ENCODE results near the gene TIMM10B.
A peak's percentile ranks its signal among the peaks of the same experiment; 100 is the strongest.

TIMM10B gene

DNA sequence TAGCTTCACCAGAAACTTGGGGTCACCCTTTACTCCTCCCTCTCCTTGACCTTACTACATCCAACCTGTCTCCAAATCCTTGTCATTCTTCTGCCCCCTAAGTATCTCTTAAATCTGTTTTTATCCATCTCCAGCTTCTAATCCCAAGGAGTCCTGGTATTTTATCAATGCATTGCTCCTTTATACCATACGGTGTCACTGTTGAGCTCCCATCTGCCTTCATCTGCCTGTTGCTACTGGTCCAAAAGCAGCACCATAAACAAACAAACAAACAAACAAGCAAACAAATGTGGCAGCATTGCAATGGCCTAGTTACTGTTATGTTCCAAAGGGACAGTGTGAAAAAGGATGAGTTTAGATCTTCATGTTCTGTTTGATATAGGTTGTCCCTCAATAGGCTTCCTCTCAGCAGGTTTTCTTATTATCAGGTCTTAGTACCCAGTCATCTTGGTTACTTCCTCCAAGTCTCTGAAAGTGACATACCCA is 50.0 kb downstream of the TIMM10B start:
- no peaks in the 10 kb centered on the region for H3K4me1 ChIP-seq (ENCODE audit: control insufficient read depth, insufficient read depth, low read depth, low read length)
- no peak overlapping the region for H3K14ac ChIP-seq (ENCODE audit: low read length in 2 of 2)
- no peaks in the 10 kb centered on the region for H3K27me3 ChIP-seq (ENCODE audit: control insufficient read depth in 1 of 2, insufficient read depth in 1 of 2, low read length in 2 of 2)
- no peak overlapping the region for H3K4me3 ChIP-seq (ENCODE audit: insufficient read depth in 1 of 2, low read depth in 1 of 2, low read length in 2 of 2)
- DNase-seq: peak; percentile 72
- no peak overlapping the region for H3K18ac ChIP-seq (ENCODE audit: low read depth in 1 of 2, low read length in 2 of 2)
- no peak overlapping the region for H2BK12ac ChIP-seq (ENCODE audit: low read length in 2 of 2)
- no peaks in the 10 kb centered on the region for H3K9me3 ChIP-seq (ENCODE audit: control insufficient read depth, low read length)
- no peak overlapping the region for H2AK5ac ChIP-seq (ENCODE audit: low read length, severe bottlenecking)
- H2BK120ac ChIP-seq (ENCODE audit: low read depth, low read length): no peak overlapping the region
- H4K91ac ChIP-seq (ENCODE audit: low read length): no peak overlapping the region
- H4K8ac ChIP-seq (ENCODE audit: low read length): no peak overlapping the region
- H2BK15ac ChIP-seq (ENCODE audit: low read depth, poor library complexity, severe bottlenecking): no peak overlapping the region
- H3K4ac ChIP-seq (ENCODE audit: low read depth in 1 of 2, low read length in 2 of 2): no peak overlapping the region
- no peak overlapping the region for H2AFZ ChIP-seq (ENCODE audit: low read depth, low read length)
- no peaks in the 10 kb centered on the region for H3K79me1 ChIP-seq (replicated peaks; ENCODE audit: low read length, poor library complexity, severe bottlenecking)
- H3K23ac ChIP-seq (ENCODE audit: low read length in 2 of 2): no peak overlapping the region
- 0% methylated on average over 1 of the region's 1 CpG for WGBS
- no peak overlapping the region for H3K4me2 ChIP-seq (ENCODE audit: low read length, poor library complexity, severe bottlenecking)
- peak overlapping the region; percentile 32 for H3K9ac ChIP-seq (ENCODE audit: low read length)
- H2BK5ac ChIP-seq (ENCODE audit: low read depth, low read length, poor library complexity, severe bottlenecking): no peak overlapping the region
- H3K27ac ChIP-seq (ENCODE audit: low read length, poor library complexity, severe bottlenecking): no peak overlapping the region
- peaks cover 24 to 52% of the 10 kb centered on the region in 2 experiments for H3K36me3 ChIP-seq (ENCODE audit: control insufficient read depth in 1 of 2, insufficient read depth in 2 of 2, low read depth in 1 of 2, low read length in 2 of 2)
